Measurements from ENCODE around the gene KIF9.

DNA sequence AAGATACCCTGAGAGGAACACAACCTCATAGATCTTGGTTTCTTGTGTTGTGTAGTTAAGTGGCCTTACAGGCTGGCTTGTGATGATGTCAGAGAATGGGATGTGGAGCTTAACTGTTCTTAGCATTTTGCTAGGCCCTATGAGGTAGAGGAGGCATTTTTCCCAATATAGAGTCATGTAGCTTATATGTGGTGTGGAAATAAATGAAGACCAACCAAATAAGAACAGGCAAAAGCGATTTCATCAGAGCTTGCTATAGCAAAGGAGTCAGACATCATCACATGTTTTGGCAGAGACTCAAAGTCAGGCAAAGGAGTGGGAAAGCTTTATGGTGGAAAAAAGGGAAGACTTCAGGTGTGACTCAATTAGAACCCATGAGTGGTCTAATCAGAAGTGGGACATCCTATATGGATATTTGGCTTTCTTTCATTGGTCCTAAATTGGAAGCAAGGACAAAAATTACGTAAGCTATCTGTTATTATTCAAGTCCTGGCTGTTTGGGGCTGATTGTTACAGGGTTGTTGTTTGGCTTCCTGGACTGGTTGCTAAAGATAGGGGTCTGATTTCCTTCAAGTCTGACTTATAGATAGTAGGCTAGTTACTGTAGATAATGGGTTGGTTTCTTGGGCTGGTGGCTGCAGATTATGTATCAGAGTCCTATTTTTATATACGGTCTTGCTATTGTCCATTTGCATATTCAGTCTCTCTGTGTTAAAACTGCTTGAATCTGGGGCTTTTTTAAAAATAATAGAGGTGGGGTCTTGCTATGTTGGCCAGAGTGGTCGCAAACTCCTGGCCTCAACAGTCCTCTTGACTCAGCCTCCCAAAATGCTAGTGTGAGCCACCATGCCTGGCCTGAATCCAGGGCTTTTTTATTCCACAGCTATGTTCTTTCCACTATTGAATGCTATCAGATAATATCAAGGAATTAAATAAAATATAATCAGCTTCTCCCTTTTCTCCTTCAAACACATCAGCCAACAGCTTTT, 88.4 kb downstream of the KIF9 start:
- TF ChIP-seq, protein P1, sequence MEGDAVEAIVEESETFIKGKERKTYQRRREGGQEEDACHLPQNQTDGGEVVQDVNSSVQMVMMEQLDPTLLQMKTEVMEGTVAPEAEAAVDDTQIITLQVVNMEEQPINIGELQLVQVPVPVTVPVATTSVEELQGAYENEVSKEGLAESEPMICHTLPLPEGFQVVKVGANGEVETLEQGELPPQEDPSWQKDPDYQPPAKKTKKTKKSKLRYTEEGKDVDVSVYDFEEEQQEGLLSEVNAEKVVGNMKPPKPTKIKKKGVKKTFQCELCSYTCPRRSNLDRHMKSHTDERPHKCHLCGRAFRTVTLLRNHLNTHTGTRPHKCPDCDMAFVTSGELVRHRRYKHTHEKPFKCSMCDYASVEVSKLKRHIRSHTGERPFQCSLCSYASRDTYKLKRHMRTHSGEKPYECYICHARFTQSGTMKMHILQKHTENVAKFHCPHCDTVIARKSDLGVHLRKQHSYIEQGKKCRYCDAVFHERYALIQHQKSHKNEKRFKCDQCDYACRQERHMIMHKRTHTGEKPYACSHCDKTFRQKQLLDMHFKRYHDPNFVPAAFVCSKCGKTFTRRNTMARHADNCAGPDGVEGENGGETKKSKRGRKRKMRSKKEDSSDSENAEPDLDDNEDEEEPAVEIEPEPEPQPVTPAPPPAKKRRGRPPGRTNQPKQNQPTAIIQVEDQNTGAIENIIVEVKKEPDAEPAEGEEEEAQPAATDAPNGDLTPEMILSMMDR (IDR thresholded peaks at IDR 0.05; ENCODE audit: low read length): no peak
- TF ChIP-seq EZH2 (IDR thresholded peaks at IDR 0.05; ENCODE audit: borderline replicate concordance, low read length): no peak
